GM12892 (cell line): ENCODE data around the gene TCEANC2.
"Not testable (repeated sequence)": the region's sequence is repeated elsewhere in the genome, so short reads cannot be mapped to it uniquely, and the experiment has no call there.

Experiments used
- POLR2A ChIP-seq: IDR thresholded peaks from 2 replicates; pipeline ENCODE4 v1.6.1; 2011; ENCODE audit warnings: low read depth, low read length, control low read depth
- TAF1 ChIP-seq: IDR thresholded peaks from 2 replicates; pipeline ENCODE4 v1.6.1; 2011; ENCODE audit warnings: low read depth, mild to moderate bottlenecking, control low read depth, low read length, borderline replicate concordance

- TF ChIP-seq POLR2A, TAF1: not testable (repeated sequence)
These were observed 33.7 kb upstream of the TCEANC2 start for GRCh38 chr1:54019562-54020176.
